Panc1 (cell line): Measurements from ENCODE around the gene PPIE. TPM values are rescaled to one million over a fixed set of nuclear protein-coding genes. Genes with fewer than 3 reads are reported as not detected.

ENCODE experiments used
- ATAC-seq: fragments of 200-7000 bp; cut with Tn5 transposase; 2 replicates; pipeline ENCODE4 v1.9.1; 2020; ENCODE audit warnings: mild to moderate bottlenecking, moderate library complexity
- BruUV-seq: library from RNA; stranded (reverse); fragments of 400-500 nt; replicated peaks from 2 replicates; lab custom pipeline; 2021; lab: Mats Ljungman, UMichigan
- CTCF ChIA-PET: fragments of 300-600 bp; sonication (Branson Sonifier 250); formaldehyde crosslinking; loops from one replicate; lab custom pipeline; 2022; ENCODE audit warnings: antibody characterized with exemption; lab: Charles Lee
- POLR2A ChIA-PET: fragments of 300-600 bp; sonication (Branson Sonifier 250); formaldehyde crosslinking; loops from one replicate; lab custom pipeline; 2022; ENCODE audit warnings: antibody characterized with exemption; lab: Charles Lee
- DNase-seq: peaks from one replicate; pipeline ENCODE4 v3.0.0-alpha.2; 2010; ENCODE audit warnings: low read depth, low spot score
- H3K27ac ChIP-seq: 2 replicates; pipeline ENCODE4 v1.5.1; 2011; ENCODE audit warnings: mild to moderate bottlenecking, low read length, inconsistent platforms
- H3K27me3 ChIP-seq: fragments of 200-500 bp; sonication (Bioruptor generic); 2 replicates; pipeline ENCODE4 v1.6.0; 2014; ENCODE audit warnings: low read length, inconsistent platforms; ENCODE audit not compliant: control insufficient read depth, insufficient read depth
- H3K36me3 ChIP-seq: fragments of 200-500 bp; sonication (Bioruptor generic); 2 replicates; pipeline ENCODE4 v1.5.1; 2014; ENCODE audit warnings: inconsistent platforms, mild to moderate bottlenecking, low read length, moderate library complexity; ENCODE audit not compliant: control insufficient read depth, insufficient read depth
- H3K4me1 ChIP-seq: 2 replicates; pipeline ENCODE4 v1.5.1; 2011; ENCODE audit warnings: inconsistent platforms, mild to moderate bottlenecking, low read length, moderate library complexity; ENCODE audit not compliant: control insufficient read depth, insufficient read depth
- H3K4me3 ChIP-seq, 2 experiments: 2 replicates each; pipeline ENCODE4 v1.5.1; 2011 to 2012; ENCODE audit warnings: low read depth in 2 of 2, low read length in 2 of 2, mild to moderate bottlenecking in 2 of 2, inconsistent platforms in 1 of 2, moderate library complexity in 1 of 2
- H3K9me3 ChIP-seq: fragments of 200-500 bp; sonication (Bioruptor generic); 2 replicates; pipeline ENCODE4 v1.5.1; 2014; ENCODE audit warnings: low read depth, mild to moderate bottlenecking, inconsistent platforms, low read length, moderate library complexity; ENCODE audit not compliant: control insufficient read depth, insufficient read depth
- CTCF ChIP-seq: fragments of 450-650 bp; IDR thresholded peaks from 2 replicates; pipeline ENCODE4 v1.5.1; 2017; ENCODE audit warnings: mild to moderate bottlenecking
- POLR2AphosphoS5 ChIP-seq: IDR thresholded peaks from 2 replicates; pipeline ENCODE4 v1.6.1; 2012; ENCODE audit warnings: mild to moderate bottlenecking, low read depth, low read length, moderate library complexity
- REST ChIP-seq, 2 experiments: IDR thresholded peaks; 2 replicates each; pipeline ENCODE4 v1.6.1; 2011 to 2012; ENCODE audit warnings: low read depth in 2 of 2, control low read depth in 1 of 2, low read length in 1 of 2, mild to moderate bottlenecking in 1 of 2, moderate library complexity in 1 of 2; ENCODE audit not compliant: insufficient read depth in 1 of 2
- SIN3A ChIP-seq: IDR thresholded peaks from 2 replicates; pipeline ENCODE4 v1.6.1; 2012; ENCODE audit warnings: low read depth, mild to moderate bottlenecking, low read length, moderate library complexity, borderline replicate concordance; ENCODE audit not compliant: insufficient read depth
- TCF7L2 ChIP-seq: IDR thresholded peaks from 2 replicates; pipeline ENCODE4 v1.6.1; 2011; ENCODE audit warnings: mild to moderate bottlenecking, low read depth, low read length, inconsistent platforms
- in situ Hi-C: cut with HindIII; loops from 2 replicates; pipeline ENCODE4 v1.10.0; 2016; ENCODE audit warnings: low sequenced_read_pairs, low pct_unique_long_range_greater_than_20kb
- intact Hi-C: fragments of 100-400 bp; cut with micrococcal nuclease; formaldehyde crosslinking; loops from one replicate; pipeline ENCODE4 v1.10.0; 2022; ENCODE audit not compliant: unreplicated experiment
- total RNA-seq: library from RNA; stranded (reverse); gene quantifications from one replicate; pipeline ENCODE4 v1.2.1, GENCODE V29; 2021; ENCODE audit not compliant: unreplicated experiment

The PPIE gene
- total RNA-seq, 1 experiment from 2014 or later: 53.0 TPM

GRCh38 chr1:39732730-39733129 lies 6.0 kb upstream of the PPIE start:
- intact Hi-C loops: no loop called here
- TF ChIP-seq REST (IDR thresholded peaks at IDR 0.05; ENCODE audit: insufficient read depth in 1 of 2, low read depth in 2 of 2, low read length in 1 of 2): no peak
- no peak for TF ChIP-seq POLR2AphosphoS5
- TF ChIP-seq CTCF: no peak
- no peak for TF ChIP-seq SIN3A
- TF ChIP-seq TCF7L2: no peak
- H3K4me1 ChIP-seq: no peaks in the 10 kb centered on the region
- no TSS peak for BruUV-seq
- no peaks in the 10 kb centered on the region for H3K9me3 ChIP-seq
- H3K27ac ChIP-seq: no peak overlapping the region
- peak; percentile 33 for ATAC-seq
- POLR2A ChIA-PET: no interaction called here
- in situ Hi-C loops: no loop called here
- CTCF ChIA-PET: no interaction called here
- H3K36me3 ChIP-seq: no peaks in the 10 kb centered on the region
- H3K4me3 ChIP-seq: no peak overlapping the region
- DNase-seq: no peak
- H3K27me3 ChIP-seq: peaks cover 2% of the 10 kb centered on the region; the same call in 1 of the 2 replicates

GRCh38 chr1:39733161-39733560 lies 5.5 kb upstream of the PPIE start:
- ChIA-PET POLR2A (no interaction called here), CTCF (no interaction called here)
- intact Hi-C loops: no loop called here
- no peaks in the 10 kb centered on the region for H3K9me3 ChIP-seq
- no peaks in the 10 kb centered on the region for H3K4me1 ChIP-seq
- H3K27ac ChIP-seq: no peak overlapping the region
- in situ Hi-C loops: no loop called here
- ATAC-seq (peak; percentile 24; the same call in 1 of the 2 replicates), DNase-seq (no peak)
- no TSS peak for BruUV-seq
- H3K36me3 ChIP-seq: no peaks in the 10 kb centered on the region
- H3K4me3 ChIP-seq: no peak overlapping the region
- TF ChIP-seq CTCF (no peak), REST (IDR thresholded peaks at IDR 0.05; ENCODE audit: insufficient read depth in 1 of 2, low read depth in 2 of 2, low read length in 1 of 2) (no peak), TCF7L2 (no peak), SIN3A (no peak), POLR2AphosphoS5 (no peak)
- peaks cover 2% of the 10 kb centered on the region; the same call in 1 of the 2 replicates for H3K27me3 ChIP-seq
